HCT116 (cell line): Measurements from ENCODE around the gene ZNF319. TPM values are rescaled to one million over a fixed set of nuclear protein-coding genes. Genes with fewer than 3 reads are reported as not detected.

Experiments used
- ATAC-seq: fragments of 200-7000 bp; cut with Tn5 transposase; 2 replicates; pipeline ENCODE4 v1.9.1; 2020; ENCODE audit warnings: mild to moderate bottlenecking, moderate library complexity
- BruUV-seq: library from RNA; stranded (reverse); fragments of 400-500 nt; replicated peaks from 2 replicates; lab custom pipeline; 2021; lab: Mats Ljungman, UMichigan
- CTCF ChIA-PET: fragments of 300-600 bp; sonication (Branson Sonifier 250); formaldehyde crosslinking; loops from one replicate; lab custom pipeline; 2021; ENCODE audit warnings: antibody characterized with exemption; lab: Charles Lee
- POLR2A ChIA-PET: fragments of 300-600, 350-600 bp; sonication (Branson Sonifier 250); formaldehyde crosslinking; loops from one replicate; lab custom pipeline; 2021; ENCODE audit warnings: antibody characterized with exemption; lab: Charles Lee
- RAD21 ChIA-PET, 2 experiments: fragments of 300-600 bp; sonication (Branson Sonifier 250); formaldehyde crosslinking; loops; one replicate each; lab custom pipeline; 2023; ENCODE audit warnings: low total read pairs in 2 of 2; ENCODE audit not compliant: uncharacterized antibody in 2 of 2, unreplicated experiment in 2 of 2, low non-redundant PET in 1 of 2; lab: Charles Lee
- DNase-seq: peaks from one replicate; pipeline ENCODE4 v3.0.0-alpha.2; 2010; ENCODE audit warnings: low read depth, low spot score
- H2AFZ ChIP-seq: fragments of 200-600 bp; shearing (Covaris generic), sonication (generic); 2 replicates; pipeline ENCODE4 v1.6.1; 2017; ENCODE audit warnings: low read depth, mixed run types, mixed read lengths, antibody characterized with exemption, low read length; ENCODE audit not compliant: poor library complexity, severe bottlenecking
- H3K27ac ChIP-seq: 2 replicates; pipeline ENCODE4 v1.5.1; 2012; ENCODE audit warnings: low read depth, low read length
- H3K27me3 ChIP-seq: fragments of 200-600 bp; sonication (generic); 2 replicates; pipeline ENCODE4 v1.6.1; 2016; ENCODE audit warnings: mixed run types, low read length, mixed read lengths; ENCODE audit not compliant: insufficient read depth
- H3K36me3 ChIP-seq, 2 experiments: fragments of 200-500 bp in 1 of 2; fragments of 200-600 bp in 1 of 2; sonication (Bioruptor generic) in 1 of 2; sonication (generic) in 1 of 2; 2 replicates each; pipeline versions ENCODE4 v1.5.1 to v1.6.1; 2014 to 2016; ENCODE audit warnings: low read length in 2 of 2, inconsistent platforms in 1 of 2, mixed read lengths in 1 of 2, mixed run types in 1 of 2; ENCODE audit not compliant: insufficient read depth in 2 of 2, control insufficient read depth in 1 of 2
- H3K4me1 ChIP-seq, 2 experiments: fragments of 200-600 bp in 1 of 2; sonication (generic) in 1 of 2; 2 replicates each; pipeline versions ENCODE4 v1.5.1 to v1.6.1; 2012 to 2017; ENCODE audit warnings: low read length in 2 of 2, inconsistent platforms in 1 of 2, mild to moderate bottlenecking in 1 of 2, mixed read lengths in 1 of 2, mixed run types in 1 of 2, moderate library complexity in 1 of 2; ENCODE audit not compliant: insufficient read depth in 2 of 2, control insufficient read depth in 1 of 2
- H3K4me2 ChIP-seq: fragments of 200-600 bp; sonication (generic); 2 replicates; pipeline ENCODE4 v1.6.1; 2017; ENCODE audit warnings: mixed run types, low read length, mixed read lengths
- H3K4me3 ChIP-seq, 2 experiments: fragments of 200-600 bp in 1 of 2; sonication (generic) in 1 of 2; replicated peaks in 1 of 2; 2 replicates each; pipeline ENCODE4 v1.5.1; 2011 to 2016; ENCODE audit warnings: low read length in 2 of 2, control low read depth in 1 of 2, low read depth in 1 of 2, mild to moderate bottlenecking in 1 of 2, mixed read lengths in 1 of 2, mixed run types in 1 of 2
- H3K79me2 ChIP-seq: fragments of 200-600 bp; sonication (generic); 2 replicates; pipeline ENCODE4 v1.6.1; 2017; ENCODE audit warnings: mild to moderate bottlenecking, mixed run types, low read length, moderate library complexity, mixed read lengths; ENCODE audit not compliant: insufficient read depth
- H3K9ac ChIP-seq: fragments of 200-600 bp; sonication (generic); 2 replicates; pipeline ENCODE4 v1.6.1; 2016; ENCODE audit warnings: low read length, mixed read lengths
- H3K9me2 ChIP-seq: fragments of 200-600 bp; sonication (generic), shearing (Covaris generic); 2 replicates; pipeline ENCODE4 v1.6.1; 2017; ENCODE audit warnings: mixed run types, mild to moderate bottlenecking, moderate library complexity; ENCODE audit not compliant: insufficient read depth
- H3K9me3 ChIP-seq, 2 experiments: fragments of 200-500 bp in 1 of 2; fragments of 200-600 bp in 1 of 2; sonication (Bioruptor generic) in 1 of 2; sonication (generic) in 1 of 2; 2 replicates each; pipeline ENCODE4 v1.6.1; 2014 to 2017; ENCODE audit warnings: low read length in 2 of 2, mixed read lengths in 2 of 2, inconsistent platforms in 1 of 2, low read depth in 1 of 2, mild to moderate bottlenecking in 1 of 2, mixed run types in 1 of 2, moderate library complexity in 1 of 2; ENCODE audit not compliant: control insufficient read depth in 1 of 2, insufficient read depth in 1 of 2
- H4K20me1 ChIP-seq: fragments of 200-600 bp; sonication (generic), shearing (Covaris generic); 2 replicates; pipeline ENCODE4 v1.6.1; 2017; ENCODE audit warnings: mixed run types, mild to moderate bottlenecking, moderate library complexity; ENCODE audit not compliant: insufficient read depth
- CEBPB ChIP-seq: IDR thresholded peaks from 2 replicates; pipeline ENCODE4 v1.6.1; 2012; ENCODE audit warnings: low read depth
- CTCF ChIP-seq, 3 experiments: fragments of 200-600 bp in 1 of 3; sonication (generic) in 1 of 3; IDR thresholded peaks in 2 of 3; conservative IDR thresholded peaks in 1 of 3; 2 replicates each; pipeline ENCODE4 v1.5.1; 2012 to 2017; ENCODE audit warnings: low read depth in 2 of 3, low read length in 2 of 3, antibody characterized with exemption in 1 of 3, borderline replicate concordance in 1 of 3, control low read depth in 1 of 3, mild to moderate bottlenecking in 1 of 3, mixed read lengths in 1 of 3, mixed run types in 1 of 3, moderate library complexity in 1 of 3; ENCODE audit not compliant: insufficient read depth in 1 of 3
- ELF1 ChIP-seq: IDR thresholded peaks from 2 replicates; pipeline ENCODE4 v1.6.1; 2012; ENCODE audit warnings: low read depth, borderline replicate concordance
- EZH2 ChIP-seq: fragments of 200-600 bp; sonication (generic); IDR thresholded peaks from 2 replicates; pipeline ENCODE4 v1.6.1; 2017; ENCODE audit warnings: antibody characterized with exemption, mixed run types
- FOSL1 ChIP-seq: IDR thresholded peaks from 2 replicates; pipeline ENCODE4 v1.6.1; 2012; ENCODE audit warnings: low read depth
- JUND ChIP-seq: IDR thresholded peaks from 2 replicates; pipeline ENCODE4 v1.6.1; 2012
- POLR2AphosphoS5 ChIP-seq: IDR thresholded peaks from 2 replicates; pipeline ENCODE4 v1.6.1; 2011; ENCODE audit warnings: mild to moderate bottlenecking, low read depth, low read length, moderate library complexity
- RAD21 ChIP-seq: IDR thresholded peaks from 2 replicates; pipeline ENCODE4 v1.6.1; 2012; ENCODE audit warnings: low read depth, mild to moderate bottlenecking
- SIN3A ChIP-seq: IDR thresholded peaks from 2 replicates; pipeline ENCODE4 v1.6.1; 2012; ENCODE audit warnings: low read depth
- SP1 ChIP-seq: IDR thresholded peaks from 2 replicates; pipeline ENCODE4 v1.6.1; 2012; ENCODE audit warnings: low read depth
- TCF7L2 ChIP-seq: IDR thresholded peaks from 2 replicates; pipeline ENCODE4 v1.7.0; 2011; ENCODE audit warnings: borderline replicate concordance, inconsistent platforms; ENCODE audit not compliant: insufficient read depth, insufficient read length; ENCODE audit errors: extremely low read depth
- ZBTB33 ChIP-seq: IDR thresholded peaks from 2 replicates; pipeline ENCODE4 v1.6.1; 2011; ENCODE audit warnings: mild to moderate bottlenecking, low read length, moderate library complexity; ENCODE audit not compliant: insufficient replicate concordance; ENCODE audit errors: extremely low read depth
- ZFX ChIP-seq: fragments of 450-650 bp; IDR thresholded peaks from 2 replicates; pipeline ENCODE4 v1.6.1; 2017
- ZNF274 ChIP-seq: fragments of 200-500 bp; sonication (Bioruptor generic); IDR thresholded peaks from 2 replicates; pipeline ENCODE4 v1.6.1; 2014; ENCODE audit warnings: mild to moderate bottlenecking, low read depth, low read length, inconsistent platforms
- intact Hi-C: fragments of 100-400 bp; cut with micrococcal nuclease; formaldehyde crosslinking; loops from 2 replicates; pipeline ENCODE4 v1.10.0; 2022
- total RNA-seq: library from RNA; stranded (reverse); gene quantifications from one replicate; pipeline ENCODE4 v1.2.1, GENCODE V29; 2021; ENCODE audit not compliant: unreplicated experiment

Gene ZNF319
- total RNA-seq, 1 experiment from 2014 or later = 7.1 TPM

GRCh38 chr16:57946181-57946801, 54.2 kb downstream of the ZNF319 start:
- Histone ChIP-seq H4K20me1 (no peaks in the 10 kb centered on the region), H3K4me2 (no peak overlapping the region), H2AFZ (no peak overlapping the region), H3K79me2 (no peaks in the 10 kb centered on the region), H3K27ac (no peak overlapping the region), H3K9me3 (no peaks in the 10 kb centered on the region), H3K36me3 (no peaks in the 10 kb centered on the region), H3K4me3 (no peak overlapping the region), H3K4me1 (no peaks in the 10 kb centered on the region), H3K9me2 (no peaks in the 10 kb centered on the region), H3K9ac (no peak overlapping the region), H3K27me3 (no peaks in the 10 kb centered on the region)
- RAD21 ChIA-PET = no interaction called here
- intact Hi-C loops = no loop called here
- TF ChIP-seq RAD21 (no peak), TCF7L2 (no peak), JUND (no peak), ZBTB33 (no peak), POLR2AphosphoS5 (no peak), SIN3A (no peak), ZNF274 (no peak), EZH2 (no peak), ZFX (no peak), SP1 (no peak), FOSL1 (no peak), CTCF (IDR thresholded peaks at IDR 0.05 in 2 of 3, conservative IDR thresholded peaks at IDR 0.05 in 1 of 3; ENCODE audit: borderline replicate concordance in 1 of 3, insufficient read depth in 1 of 3, low read depth in 2 of 3, low read length in 2 of 3) (no peak), CEBPB (no peak), ELF1 (no peak)
- CTCF ChIA-PET = interaction anchor here (1.3 kb wide), 1 partner anchor 15 kb away, joined by 3 read pairs; no protein-coding TSS in a partner anchor
- no TSS peak for BruUV-seq
- ATAC-seq = no peak
- POLR2A ChIA-PET = no interaction called here
- no peak for DNase-seq
